Fibroblast of pulmonary artery (primary cell): ENCODE data around the gene LRRC27.

ENCODE experiments used
- DNase-seq: peaks from one replicate; pipeline ENCODE4 v3.0.0-alpha.2; 2010; ENCODE audit warnings: low read depth
- H3K4me3 ChIP-seq: replicated peaks from 2 replicates; pipeline ENCODE4 v1.5.1; 2011; ENCODE audit warnings: low read depth, mild to moderate bottlenecking, control low read depth, low read length, moderate library complexity
- TF ChIP-seq, protein P1 (sequence below): IDR thresholded peaks from 2 replicates; pipeline ENCODE4 v1.5.1; 2011; ENCODE audit warnings: mild to moderate bottlenecking, control low read depth, low read length, inconsistent platforms; ENCODE audit errors: missing control alignments

LRRC27 gene

DNA sequence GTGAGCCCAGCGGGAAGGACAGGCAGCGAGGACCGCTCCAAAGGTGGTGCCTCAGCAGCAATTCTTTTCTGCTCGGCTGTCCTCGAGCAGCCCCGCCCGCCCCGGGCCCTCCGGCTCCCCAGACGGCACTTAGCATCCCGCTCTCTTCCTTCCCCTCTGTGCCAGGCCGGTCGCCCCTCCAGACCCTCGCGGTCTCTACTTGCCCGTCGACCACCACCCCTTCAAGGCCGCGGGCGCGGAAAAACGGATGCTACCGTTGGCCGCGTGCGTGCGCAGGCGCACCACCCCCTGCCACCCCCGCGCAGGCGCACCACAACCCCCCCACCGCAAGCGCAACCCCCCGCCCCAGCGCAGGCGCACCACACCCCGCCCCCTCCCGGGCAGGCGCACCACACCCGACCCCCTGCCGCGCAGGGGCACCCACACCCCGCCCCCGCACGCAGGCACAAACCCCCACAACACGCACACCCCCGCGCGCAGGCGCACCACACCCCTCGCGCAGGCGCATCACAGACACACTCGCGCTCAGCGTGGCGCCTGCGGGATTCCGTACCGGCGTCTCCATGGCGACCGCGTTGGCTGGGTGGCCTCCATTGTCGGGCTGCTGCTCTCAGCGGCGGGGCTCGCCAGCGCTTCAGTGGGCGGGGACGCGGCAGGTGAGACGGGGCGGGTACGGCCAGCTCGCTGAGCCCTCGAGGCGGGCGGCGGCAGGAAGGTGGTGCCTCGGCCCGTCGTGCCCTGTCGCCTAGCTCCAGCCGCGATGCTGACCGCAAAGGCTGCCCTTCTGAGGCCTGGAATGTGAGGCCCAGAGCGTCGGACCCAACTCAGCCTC, at the start of gene LRRC27:
Gene LRRC27, plus strand, starts transcription at position 593 of the 832 bp plus-strand sequence. CDS start 1,332 bp downstream, outside the sequence.
- TF ChIP-seq, protein P1, sequence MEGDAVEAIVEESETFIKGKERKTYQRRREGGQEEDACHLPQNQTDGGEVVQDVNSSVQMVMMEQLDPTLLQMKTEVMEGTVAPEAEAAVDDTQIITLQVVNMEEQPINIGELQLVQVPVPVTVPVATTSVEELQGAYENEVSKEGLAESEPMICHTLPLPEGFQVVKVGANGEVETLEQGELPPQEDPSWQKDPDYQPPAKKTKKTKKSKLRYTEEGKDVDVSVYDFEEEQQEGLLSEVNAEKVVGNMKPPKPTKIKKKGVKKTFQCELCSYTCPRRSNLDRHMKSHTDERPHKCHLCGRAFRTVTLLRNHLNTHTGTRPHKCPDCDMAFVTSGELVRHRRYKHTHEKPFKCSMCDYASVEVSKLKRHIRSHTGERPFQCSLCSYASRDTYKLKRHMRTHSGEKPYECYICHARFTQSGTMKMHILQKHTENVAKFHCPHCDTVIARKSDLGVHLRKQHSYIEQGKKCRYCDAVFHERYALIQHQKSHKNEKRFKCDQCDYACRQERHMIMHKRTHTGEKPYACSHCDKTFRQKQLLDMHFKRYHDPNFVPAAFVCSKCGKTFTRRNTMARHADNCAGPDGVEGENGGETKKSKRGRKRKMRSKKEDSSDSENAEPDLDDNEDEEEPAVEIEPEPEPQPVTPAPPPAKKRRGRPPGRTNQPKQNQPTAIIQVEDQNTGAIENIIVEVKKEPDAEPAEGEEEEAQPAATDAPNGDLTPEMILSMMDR, result no peak
- peak; percentile 98 for DNase-seq
- H3K4me3 ChIP-seq, result peak within 1 kb of the TSS; percentile 80

DNA sequence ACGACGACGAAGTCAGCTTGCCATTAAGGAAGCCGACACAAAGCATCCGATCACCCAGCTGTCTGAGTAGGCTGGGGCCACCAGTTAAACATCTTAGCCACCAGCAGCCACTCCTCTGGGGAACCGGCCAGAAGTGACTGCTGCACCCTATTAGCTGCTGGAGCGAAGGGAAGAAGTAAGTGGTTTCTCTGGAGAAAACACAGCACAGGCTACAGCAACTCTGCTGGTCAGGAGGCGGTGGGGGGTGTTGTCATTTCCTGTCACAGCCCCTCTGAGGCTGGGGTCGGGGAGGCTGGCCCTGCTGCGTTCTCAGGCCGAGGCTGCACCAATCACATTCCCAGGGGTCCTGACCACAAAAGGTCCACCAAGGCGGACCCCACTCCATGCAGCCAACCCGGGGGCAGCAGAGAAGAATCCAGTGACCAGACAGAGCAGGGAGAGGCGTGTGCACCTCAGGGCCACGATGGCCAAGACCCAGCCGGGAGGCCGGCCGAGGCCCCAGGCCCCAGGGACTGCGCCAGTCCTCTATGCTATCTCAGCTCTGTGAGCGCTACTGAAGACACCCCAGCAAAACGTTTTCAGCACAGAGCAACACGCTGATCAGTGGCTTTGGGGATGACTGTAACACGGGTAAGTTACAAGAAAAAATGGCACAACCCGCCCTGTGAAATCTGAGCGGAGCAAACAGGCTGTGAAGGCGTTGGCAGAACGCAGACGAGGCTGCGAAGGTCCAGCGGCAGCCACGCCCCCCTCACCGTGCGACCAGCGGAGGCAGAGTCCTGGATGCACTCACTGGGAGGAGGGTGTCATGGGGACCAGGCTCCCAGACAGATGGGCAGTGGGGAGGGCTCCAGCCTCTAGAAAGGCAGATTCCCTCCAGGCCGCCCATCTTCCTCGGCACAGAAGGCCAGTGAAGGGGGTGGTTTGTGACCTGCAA, 49.1 kb upstream of the LRRC27 start:
- TF ChIP-seq, protein P1, result no peak
- DNase-seq, result no peak
- no peak overlapping the region for H3K4me3 ChIP-seq

DNA sequence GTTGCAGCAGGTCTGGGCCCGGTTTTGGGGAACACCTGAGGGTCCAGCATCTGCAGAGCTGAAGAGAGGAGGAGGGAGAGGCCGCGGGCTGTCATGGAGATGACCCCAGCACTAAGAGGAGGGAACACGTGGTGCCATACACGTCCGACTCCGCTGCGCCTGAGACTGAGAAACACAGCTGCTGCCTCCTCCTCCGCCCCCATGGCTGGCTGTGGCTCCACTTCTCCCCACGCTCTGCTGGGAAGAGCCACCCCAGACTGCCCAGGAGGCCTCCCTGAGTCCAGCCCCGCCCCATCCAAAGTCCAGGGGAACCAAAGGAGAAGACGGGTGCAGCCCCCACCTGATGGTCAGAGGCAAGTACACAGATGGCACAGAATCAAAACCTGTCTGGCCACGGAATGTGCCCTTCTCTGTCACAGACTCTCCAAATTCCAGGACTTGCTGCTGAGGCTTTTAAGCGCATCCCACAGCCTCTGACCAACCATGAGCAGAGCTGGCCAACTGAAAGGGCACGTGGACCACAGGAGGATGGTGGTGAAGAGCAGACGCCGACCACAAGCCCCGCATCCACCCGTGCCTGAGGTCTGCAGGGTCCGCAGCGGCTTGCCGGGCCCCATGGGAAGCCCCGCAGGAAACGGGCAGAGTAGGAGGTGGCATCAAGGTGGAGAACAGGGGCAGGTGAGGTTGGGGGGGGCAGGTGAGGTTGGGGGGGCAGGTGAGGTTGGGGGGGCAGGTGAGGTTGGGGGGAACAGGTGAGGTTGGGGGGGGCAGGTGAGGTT, 48.2 kb upstream of the LRRC27 start:
- no peak for DNase-seq
- TF ChIP-seq, protein P1, result no peak
- no peak overlapping the region for H3K4me3 ChIP-seq

DNA sequence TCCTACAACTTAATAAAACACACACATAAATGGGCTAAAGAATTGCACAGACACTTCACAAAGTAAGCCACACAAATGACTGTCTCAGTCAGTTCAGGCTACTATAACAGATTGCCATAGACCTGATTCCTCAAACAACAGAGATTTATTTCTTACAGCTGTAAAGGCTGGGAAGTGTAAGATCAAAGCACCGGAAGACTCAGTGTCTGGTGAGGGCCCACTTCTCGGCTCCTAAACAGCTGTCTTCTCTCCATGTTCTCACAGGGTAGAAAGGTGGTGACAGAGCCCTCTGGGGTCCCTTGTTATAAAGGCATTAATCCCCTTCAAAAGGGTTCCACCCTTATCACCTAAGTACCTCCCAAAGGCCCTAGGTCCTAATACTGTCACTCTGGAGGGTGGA, 42.6 kb upstream of the LRRC27 start:
- TF ChIP-seq, protein P1, result no peak

DNA sequence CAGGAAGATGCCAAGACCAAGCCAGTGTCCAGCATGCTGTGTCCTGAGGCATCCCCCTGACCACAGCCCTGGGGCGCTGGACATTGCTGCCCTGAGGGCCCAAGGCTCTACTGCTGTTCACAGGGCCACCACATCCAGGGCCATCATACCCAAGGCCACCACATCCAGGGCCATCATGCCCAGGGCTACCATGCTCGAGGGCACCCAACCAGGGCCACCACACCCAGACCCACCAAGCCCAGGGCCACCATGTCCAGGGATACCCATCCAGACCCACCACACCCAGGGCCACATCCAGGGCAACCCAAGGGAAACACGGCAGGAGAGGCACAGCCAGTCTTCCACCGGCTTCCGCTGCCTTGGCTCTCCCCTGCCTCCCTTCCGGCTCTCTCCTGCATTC, 41.4 kb upstream of the LRRC27 start:
- no peak for DNase-seq
- no peak overlapping the region for H3K4me3 ChIP-seq
- TF ChIP-seq, protein P1, result no peak

More for the DNA sequence above, 42.6 kb upstream of the LRRC27 start:
- H3K4me3 ChIP-seq, result no peak overlapping the region
- no peak for DNase-seq

DNA sequence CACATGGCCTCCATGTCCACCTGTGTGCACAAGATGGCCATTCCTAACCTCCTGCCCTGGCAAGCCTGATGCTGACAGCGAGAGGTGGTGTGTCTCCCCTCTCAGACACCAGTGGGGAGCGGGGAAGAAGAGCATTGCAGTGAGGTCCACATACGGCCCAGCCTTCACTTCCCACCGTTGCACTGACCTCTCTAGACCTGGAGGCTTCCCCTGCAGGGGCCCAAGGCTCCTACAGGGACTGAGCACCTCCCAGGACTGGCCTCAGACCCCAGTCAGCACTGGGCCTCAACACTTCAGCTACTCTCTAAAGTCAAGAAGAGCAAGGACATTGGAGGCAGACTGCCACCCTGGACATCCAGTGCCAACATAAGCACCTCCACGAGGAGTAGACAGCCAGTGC, 40.2 kb upstream of the LRRC27 start:
- TF ChIP-seq, protein P1, result no peak
- H3K4me3 ChIP-seq, result no peak overlapping the region
- no peak for DNase-seq
